ENCODE results near the gene DYSF.

The DYSF gene

GRCh38 chr2:71555798-71556454 lies 102.6 kb downstream of the DYSF start:
- DNase-seq, result no peak

- no peak for DNase-seq
These were observed 103.4 kb downstream of the DYSF start for GRCh38 chr2:71556692-71557250.

GRCh38 chr2:71557321-71557720 lies 104.0 kb downstream of the DYSF start:
- DNase-seq, result no peak

- DNase-seq, result no peak
These were observed 105.1 kb downstream of the DYSF start for GRCh38 chr2:71558300-71559051.

GRCh38 chr2:71559080-71559827 lies 105.9 kb downstream of the DYSF start:
- DNase-seq, result no peak

GRCh38 chr2:71559828-71560637 lies 106.7 kb downstream of the DYSF start:
- no peak for DNase-seq

GRCh38 chr2:71560638-71561011 lies 107.3 kb downstream of the DYSF start:
- DNase-seq, result no peak

GRCh38 chr2:71561441-71562267 lies 108.3 kb downstream of the DYSF start:
- no peak for DNase-seq

GRCh38 chr2:71562518-71562917 lies 109.2 kb downstream of the DYSF start:
- DNase-seq, result no peak

GRCh38 chr2:71563872-71564271 lies 110.5 kb downstream of the DYSF start:
- DNase-seq, result no peak

- DNase-seq, result no peak
These were observed 111.0 kb downstream of the DYSF start for GRCh38 chr2:71564361-71564760.

GRCh38 chr2:71564790-71565189 lies 111.4 kb downstream of the DYSF start:
- no peak for DNase-seq

GRCh38 chr2:71566372-71566771 lies 113.0 kb downstream of the DYSF start:
- DNase-seq, result no peak

GRCh38 chr2:71567625-71568024 lies 114.3 kb downstream of the DYSF start:
- no peak for DNase-seq

- DNase-seq, result no peak
These were observed 114.7 kb downstream of the DYSF start for GRCh38 chr2:71568103-71568502.

GRCh38 chr2:71570511-71570910 lies 117.2 kb downstream of the DYSF start:
- no peak for DNase-seq

- DNase-seq, result no peak
These were observed 117.6 kb downstream of the DYSF start for GRCh38 chr2:71570951-71571460.

- DNase-seq, result no peak
These were observed 118.6 kb downstream of the DYSF start for GRCh38 chr2:71571945-71572344.

GRCh38 chr2:71575966-71576365 lies 122.6 kb downstream of the DYSF start:
- DNase-seq, result no peak

- no peak for DNase-seq
These were observed 123.2 kb downstream of the DYSF start for GRCh38 chr2:71576541-71576940.

GRCh38 chr2:71577209-71577608 lies 123.8 kb downstream of the DYSF start:
- DNase-seq, result no peak
